ENCODE measurements around the gene HAAO. TPM values are rescaled to one million over a fixed set of nuclear protein-coding genes. Genes with fewer than 3 reads are reported as not detected.

Gene HAAO
- total and polyA plus RNA-seq, 2 donors (not counting 3 experiments of a cell fraction or from before 2014, with no cell fraction given), result 0.82 to 1.1 TPM

GRCh38 chr2:42775810-42776209 is 16.6 kb downstream of the HAAO start:
- dilution Hi-C loops (cut with MboI; ENCODE audit: extremely low pct_ligation_motif_present, low sequenced_read_pairs) (no loop called here), intact Hi-C loops (cut with micrococcal nuclease) (no loop called here)
- ChIA-PET POLR2A (interaction anchor here (0.7 kb wide), 1 partner anchor 36 kb away, joined by 13 read pairs; no protein-coding TSS in a partner anchor), CTCF (no interaction called here)
- no peak overlapping the region for H2AFZ ChIP-seq (ENCODE audit: low read depth, low read length)
- no peak overlapping the region for H3K27ac ChIP-seq (ENCODE audit: insufficient read depth, low read depth, low read length)
- no peak overlapping the region for H3K9ac ChIP-seq (replicated peaks; ENCODE audit: extremely low read depth, insufficient read depth, low read length)
- BruUV-seq (replicated peaks), result no TSS peak
- no peaks in the 10 kb centered on the region for H3K79me2 ChIP-seq (ENCODE audit: control insufficient read depth, insufficient read depth, low read length)
- no peaks in the 10 kb centered on the region for H3K27me3 ChIP-seq (ENCODE audit: control insufficient read depth in 2 of 2, insufficient read depth in 2 of 2, low read length in 2 of 2)
- H3K4me2 ChIP-seq (ENCODE audit: insufficient read depth, low read length), result no peak overlapping the region
- FAIRE-seq (no peak), DNase-seq (ENCODE audit: low read depth, low spot score) (no peak)
- H3K9me3 ChIP-seq (replicated peaks; ENCODE audit: control insufficient read depth, insufficient read depth, low read length), result no peaks in the 10 kb centered on the region
- H3K4me3 ChIP-seq (replicated peaks in 1 of 3; ENCODE audit: insufficient read depth in 1 of 3, low read depth in 1 of 3, low read length in 3 of 3), result no peak overlapping the region
- no peaks in the 10 kb centered on the region for H3K9me1 ChIP-seq (replicated peaks; ENCODE audit: control insufficient read depth, extremely low read depth, insufficient read depth, low read length)
- H3K36me3 ChIP-seq (ENCODE audit: control insufficient read depth in 2 of 2, extremely low read depth in 1 of 2, insufficient read depth in 2 of 2, low read length in 2 of 2), result no peaks in the 10 kb centered on the region
- H3K4me1 ChIP-seq (ENCODE audit: control insufficient read depth, extremely low read depth, insufficient read depth, low read length), result no peaks in the 10 kb centered on the region
- H4K20me1 ChIP-seq (replicated peaks; ENCODE audit: control insufficient read depth, extremely low read depth, insufficient read depth, low read length), result no peaks in the 10 kb centered on the region
- TF ChIP-seq MYC (IDR thresholded peaks at IDR 0.05; ENCODE audit: low read depth, low read length) (no peak), CTCF (IDR thresholded peaks at IDR 0.05; ENCODE audit: extremely low read depth in 1 of 2, insufficient read depth in 1 of 2, low read depth in 1 of 2, low read length in 2 of 2) (no peak), POLR2A (IDR thresholded peaks at IDR 0.05; ENCODE audit: low read depth, low read length) (no peak), EZH2 (IDR thresholded peaks at IDR 0.05; ENCODE audit: borderline replicate concordance, low read depth, low read length, severe bottlenecking) (no peak), MAX (IDR thresholded peaks at IDR 0.05; ENCODE audit: insufficient read depth, insufficient read length) (no peak), POLR2AphosphoS5 (IDR thresholded peaks at IDR 0.05; ENCODE audit: insufficient read depth, low read depth, low read length) (no peak), FOS (IDR thresholded peaks at IDR 0.05; ENCODE audit: borderline replicate concordance, insufficient read depth, low read length) (no peak), JUN (IDR thresholded peaks at IDR 0.05; ENCODE audit: borderline replicate concordance, insufficient read depth, insufficient read length, low read depth) (no peak), GATA2 (IDR thresholded peaks at IDR 0.05; ENCODE audit: insufficient read depth, insufficient read length, low read depth, low read length) (no peak)
